Midbrain (tissue), 1 donor: ENCODE measurements around the gene HBG2.

Source experiments
- DNase-seq: peaks from one replicate; lab custom pipeline; 2025; lab: John Stamatoyannopoulos, UW

The HBG2 gene

DNA sequence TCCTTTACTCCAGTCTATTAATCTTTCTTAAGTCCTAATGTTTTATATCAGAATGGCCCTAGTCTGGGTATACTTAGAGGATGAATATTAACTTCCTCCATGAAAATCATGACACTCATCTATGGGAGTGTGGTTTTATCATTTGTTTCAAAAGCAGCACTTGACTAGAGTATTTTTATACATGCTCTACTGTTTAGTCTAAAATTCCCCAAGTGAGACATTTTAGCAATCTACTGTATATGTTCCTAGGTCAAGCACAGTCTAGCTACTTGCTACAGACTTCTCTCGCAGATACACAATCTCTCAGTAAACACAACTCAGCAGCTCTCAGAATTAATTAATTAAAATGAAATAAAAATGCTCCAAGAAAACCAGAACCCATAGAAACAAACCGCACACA is 24.8 kb downstream of the HBG2 start:
- DNase-seq, result no peak

DNA sequence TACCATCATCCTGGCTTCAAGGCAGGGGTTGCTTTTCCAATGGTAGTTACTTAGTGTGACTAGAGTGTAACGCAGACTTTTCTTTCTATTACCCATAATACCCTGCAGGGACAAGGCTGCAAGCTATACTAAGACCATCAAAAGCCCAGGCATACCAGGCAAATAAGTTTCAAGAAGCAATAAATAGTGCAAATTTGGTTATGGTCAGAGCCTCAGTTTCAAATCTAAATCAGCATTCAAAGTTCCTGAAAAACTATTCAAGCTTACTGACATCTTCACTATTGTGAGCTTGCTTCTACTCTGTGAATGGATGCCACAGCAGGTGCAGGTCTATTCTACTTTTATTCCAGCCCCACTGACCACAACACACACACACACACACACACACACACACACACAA is 25.2 kb downstream of the HBG2 start:
- no peak for DNase-seq

DNA sequence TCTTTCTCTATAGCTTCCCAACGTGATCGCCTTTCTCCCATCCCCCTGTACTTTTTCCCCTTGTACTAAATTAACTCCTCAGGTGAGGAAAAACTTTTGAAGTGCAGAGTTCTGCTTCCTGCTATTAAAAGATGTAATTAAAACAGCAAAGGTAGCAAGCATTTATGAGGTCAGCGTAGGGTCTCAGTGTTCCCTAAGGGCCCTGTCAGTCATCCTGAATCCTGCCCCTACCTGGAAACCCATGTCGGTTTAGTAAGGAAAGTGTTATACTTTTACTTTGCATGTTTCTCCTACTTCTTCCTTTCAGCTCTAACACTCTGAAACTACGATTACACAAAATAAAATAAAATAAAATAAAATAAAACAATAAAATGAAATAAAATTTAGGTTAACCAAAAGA is 26.5 kb downstream of the HBG2 start:
- DNase-seq, result no peak

DNA sequence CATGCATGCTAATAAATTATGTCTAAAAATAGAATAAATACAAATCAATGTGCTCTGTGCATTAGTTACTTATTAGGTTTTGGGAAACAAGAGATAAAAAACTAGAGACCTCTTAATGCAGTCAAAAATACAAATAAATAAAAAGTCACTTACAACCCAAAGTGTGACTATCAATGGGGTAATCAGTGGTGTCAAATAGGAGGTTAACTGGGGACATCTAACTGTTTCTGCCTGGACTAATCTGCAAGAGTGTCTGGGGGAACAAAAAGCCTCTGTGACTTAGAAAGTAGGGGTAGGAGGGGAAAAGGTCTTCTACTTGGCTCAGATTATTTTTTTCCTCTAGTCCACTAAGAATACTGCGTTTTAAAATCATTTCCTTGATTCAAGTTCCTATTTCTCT is 26.9 kb downstream of the HBG2 start:
- DNase-seq, result no peak

DNA sequence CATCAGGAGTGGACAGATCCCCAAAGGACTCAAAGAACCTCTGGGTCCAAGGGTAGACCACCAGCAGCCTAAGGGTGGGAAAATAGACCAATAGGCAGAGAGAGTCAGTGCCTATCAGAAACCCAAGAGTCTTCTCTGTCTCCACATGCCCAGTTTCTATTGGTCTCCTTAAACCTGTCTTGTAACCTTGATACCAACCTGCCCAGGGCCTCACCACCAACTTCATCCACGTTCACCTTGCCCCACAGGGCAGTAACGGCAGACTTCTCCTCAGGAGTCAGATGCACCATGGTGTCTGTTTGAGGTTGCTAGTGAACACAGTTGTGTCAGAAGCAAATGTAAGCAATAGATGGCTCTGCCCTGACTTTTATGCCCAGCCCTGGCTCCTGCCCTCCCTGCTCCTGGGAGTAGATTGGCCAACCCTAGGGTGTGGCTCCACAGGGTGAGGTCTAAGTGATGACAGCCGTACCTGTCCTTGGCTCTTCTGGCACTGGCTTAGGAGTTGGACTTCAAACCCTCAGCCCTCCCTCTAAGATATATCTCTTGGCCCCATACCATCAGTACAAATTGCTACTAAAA is 27.8 kb downstream of the HBG2 start, which contains the start of gene HBB:
Gene HBB (minus strand): TSS at position 340 of the 579 bp plus-strand sequence. CDS start 50 bp downstream, at position 290.
- DNase-seq, result no peak

DNA sequence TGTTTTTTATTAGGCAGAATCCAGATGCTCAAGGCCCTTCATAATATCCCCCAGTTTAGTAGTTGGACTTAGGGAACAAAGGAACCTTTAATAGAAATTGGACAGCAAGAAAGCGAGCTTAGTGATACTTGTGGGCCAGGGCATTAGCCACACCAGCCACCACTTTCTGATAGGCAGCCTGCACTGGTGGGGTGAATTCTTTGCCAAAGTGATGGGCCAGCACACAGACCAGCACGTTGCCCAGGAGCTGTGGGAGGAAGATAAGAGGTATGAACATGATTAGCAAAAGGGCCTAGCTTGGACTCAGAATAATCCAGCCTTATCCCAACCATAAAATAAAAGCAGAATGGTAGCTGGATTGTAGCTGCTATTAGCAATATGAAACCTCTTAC is 29.1 kb downstream of the HBG2 start:
- DNase-seq, result no peak

DNA sequence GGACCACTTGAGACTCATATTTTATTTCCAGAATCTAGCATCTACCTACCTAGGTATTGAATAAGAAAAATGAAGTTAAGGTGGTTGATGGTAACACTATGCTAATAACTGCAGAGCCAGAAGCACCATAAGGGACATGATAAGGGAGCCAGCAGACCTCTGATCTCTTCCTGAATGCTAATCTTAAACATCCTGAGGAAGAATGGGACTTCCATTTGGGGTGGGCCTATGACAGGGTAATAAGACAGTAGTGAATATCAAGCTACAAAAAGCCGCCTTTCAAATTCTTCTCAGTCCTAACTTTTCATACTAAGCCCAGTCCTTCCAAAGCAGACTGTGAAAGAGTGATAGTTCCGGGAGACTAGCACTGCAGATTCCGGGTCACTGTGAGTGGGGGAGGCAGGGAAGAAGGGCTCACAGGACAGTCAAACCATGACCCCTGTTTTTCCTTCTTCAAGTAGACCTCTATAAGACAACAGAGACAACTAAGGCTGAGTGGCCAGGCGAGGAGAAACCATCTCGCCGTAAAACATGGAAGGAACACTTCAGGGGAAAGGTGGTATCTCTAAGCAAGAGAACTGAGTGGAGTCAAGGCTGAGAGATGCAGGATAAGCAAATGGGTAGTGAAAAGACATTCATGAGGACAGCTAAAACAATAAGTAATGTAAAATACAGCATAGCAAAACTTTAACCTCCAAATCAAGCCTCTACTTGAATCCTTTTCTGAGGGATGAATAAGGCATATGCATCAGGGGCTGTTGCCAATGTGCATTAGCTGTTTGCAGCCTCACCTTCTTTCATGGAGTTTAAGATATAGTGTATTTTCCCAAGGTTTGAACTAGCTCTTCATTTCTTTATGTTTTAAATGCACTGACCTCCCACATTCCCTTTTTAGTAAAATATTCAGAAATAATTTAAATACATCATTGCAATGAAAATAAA is 29.8 kb downstream of the HBG2 start:
- DNase-seq, result no peak

DNA sequence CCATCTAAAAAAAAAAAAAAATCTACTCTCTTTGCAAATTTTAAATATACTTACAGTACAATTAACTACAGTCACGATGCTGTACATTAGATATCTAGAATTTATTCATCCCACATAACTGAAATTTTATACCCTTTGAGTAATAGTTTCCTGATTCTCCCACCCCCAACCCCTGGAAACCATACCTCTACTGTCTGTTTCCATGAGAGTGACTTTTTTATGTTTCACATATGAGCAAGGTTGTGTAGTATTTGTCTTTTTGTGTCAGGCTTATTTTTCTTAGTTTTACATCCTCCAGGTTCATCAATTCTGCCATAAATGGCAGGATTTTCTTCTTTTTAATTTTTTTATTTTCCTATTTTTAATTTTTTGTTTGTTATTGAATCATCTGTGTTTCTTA is 30.9 kb downstream of the HBG2 start:
- no peak for DNase-seq

DNA sequence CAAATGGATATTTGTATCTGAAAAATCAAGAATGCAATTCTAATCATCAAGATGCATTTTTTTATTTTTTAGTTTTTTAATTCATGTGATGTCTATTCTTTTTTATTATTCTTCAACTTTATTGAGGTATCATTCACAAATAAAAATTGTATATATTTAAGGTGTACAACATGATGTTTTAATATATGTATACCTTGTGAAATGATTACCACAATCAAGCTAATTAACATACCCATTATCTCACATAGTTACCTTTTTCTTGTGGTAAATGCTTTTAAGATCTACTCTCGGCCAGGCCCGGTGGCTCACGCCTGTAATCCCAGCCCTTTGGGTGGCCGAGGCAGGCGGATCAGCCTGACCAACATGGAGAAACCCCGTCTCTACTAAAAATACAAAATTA is 31.4 kb downstream of the HBG2 start:
- DNase-seq, result no peak

DNA sequence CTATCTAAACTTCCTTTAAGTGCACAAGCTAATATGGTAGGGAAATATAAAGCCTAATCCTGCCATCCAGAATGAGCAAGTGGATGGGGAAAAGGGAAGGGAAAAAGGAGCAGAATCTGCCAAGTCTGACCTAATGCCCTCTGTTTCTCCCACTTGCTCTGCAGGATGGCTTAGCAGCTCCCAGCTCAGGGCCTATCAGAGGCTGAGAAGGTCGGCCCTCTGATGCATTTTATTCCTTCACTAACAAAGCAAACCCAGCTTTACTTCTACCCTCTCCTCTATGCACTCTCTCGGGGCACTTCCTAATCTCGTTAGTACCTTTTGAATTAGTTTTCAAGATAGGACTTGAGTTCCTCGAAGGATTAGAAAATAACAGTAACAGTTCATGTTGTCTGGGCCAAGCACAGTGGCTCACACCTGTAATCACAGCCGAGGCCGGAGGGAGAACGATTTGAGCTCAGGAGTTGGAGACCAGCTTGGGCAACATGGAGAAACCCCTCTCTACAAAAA is 44.1 kb downstream of the HBG2 start:
- DNase-seq, result no peak

DNA sequence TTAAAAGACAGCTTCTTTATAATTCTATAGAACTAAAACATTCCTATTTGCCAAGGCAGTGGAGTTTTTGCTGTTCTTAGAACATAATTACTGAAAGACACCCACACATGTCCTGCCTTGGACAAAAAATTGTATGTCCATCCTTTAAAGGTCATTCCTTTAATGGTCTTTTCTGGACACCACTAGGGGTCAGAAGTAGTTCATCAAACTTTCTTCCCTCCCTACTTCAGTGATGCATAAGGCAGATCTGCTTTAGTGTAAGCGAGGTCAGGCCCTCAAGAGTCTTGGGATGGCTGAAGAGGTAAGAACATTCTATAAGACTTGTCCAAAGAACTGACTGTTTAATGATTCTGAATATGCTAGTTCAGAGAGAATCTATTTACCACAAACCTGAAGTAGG is 49.8 kb downstream of the HBG2 start:
- DNase-seq, result peak; percentile 7

DNA sequence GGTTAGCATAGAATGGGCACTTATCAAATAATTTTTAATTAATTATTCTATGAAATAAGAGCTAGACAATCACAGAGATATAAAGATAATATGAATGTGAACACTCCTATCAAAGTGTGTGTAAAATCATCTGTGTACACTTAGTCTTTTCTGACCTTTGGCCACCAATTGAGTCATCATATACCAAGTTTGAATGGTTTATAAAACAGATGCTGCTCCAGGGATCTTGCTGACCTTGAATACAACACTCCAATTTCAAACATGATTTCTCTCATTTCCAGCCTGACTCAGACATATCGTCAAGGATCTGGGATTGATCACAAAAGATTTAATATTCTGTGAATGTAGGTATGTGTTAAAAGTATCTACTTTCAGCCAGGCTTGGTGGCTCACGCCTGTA is 51.2 kb downstream of the HBG2 start:
- DNase-seq, result no peak
